Retina (tissue), 1 donor: ENCODE data around the gene LYPLAL1.
"Not testable (repeated sequence)": the region's sequence is repeated elsewhere in the genome, so short reads cannot be mapped to it uniquely, and the experiment has no call there.

Experiments
- DNase-seq: peaks from one replicate; pipeline ENCODE4 v3.0.0-alpha.2; 2016

The LYPLAL1 gene

GRCh38 chr1:219220945-219221344, 47.3 kb downstream of the LYPLAL1 start:
- peak; percentile 8 for DNase-seq

- no peak for DNase-seq
Measured at GRCh38 chr1:219223496-219223895, 49.8 kb downstream of the LYPLAL1 start.

GRCh38 chr1:219226196-219226595, 52.5 kb downstream of the LYPLAL1 start:
- no peak for DNase-seq

GRCh38 chr1:219227360-219228057, 53.8 kb downstream of the LYPLAL1 start:
- DNase-seq: no peak

GRCh38 chr1:219228058-219228419, 54.4 kb downstream of the LYPLAL1 start:
- no peak for DNase-seq

GRCh38 chr1:219232890-219233289, 59.2 kb downstream of the LYPLAL1 start:
- DNase-seq: no peak

- DNase-seq: no peak
Measured at GRCh38 chr1:219235903-219236481, 62.3 kb downstream of the LYPLAL1 start.

GRCh38 chr1:219236933-219237610, 63.4 kb downstream of the LYPLAL1 start:
- no peak for DNase-seq

GRCh38 chr1:219239518-219239917, 65.8 kb downstream of the LYPLAL1 start:
- DNase-seq: no peak

- no peak for DNase-seq
Measured at GRCh38 chr1:219244864-219245263, 71.2 kb downstream of the LYPLAL1 start.

GRCh38 chr1:219247441-219247840, 73.8 kb downstream of the LYPLAL1 start:
- no peak for DNase-seq

GRCh38 chr1:219250468-219250867, 76.8 kb downstream of the LYPLAL1 start:
- DNase-seq: not testable (repeated sequence)

- DNase-seq: no peak
Measured at GRCh38 chr1:219257751-219258150, 84.1 kb downstream of the LYPLAL1 start.

GRCh38 chr1:219261454-219261853, 87.8 kb downstream of the LYPLAL1 start:
- DNase-seq: no peak
